ENCODE results near the gene SUMO2. TPM values are rescaled to one million over a fixed set of nuclear protein-coding genes. Genes with fewer than 3 reads are reported as not detected.

Gene SUMO2
- total and polyA plus RNA-seq, 2 of the 13 experiments (the other 11 are each of a cell fraction or from before 2014, with no cell fraction given) = 337 to 553 TPM

DNA sequence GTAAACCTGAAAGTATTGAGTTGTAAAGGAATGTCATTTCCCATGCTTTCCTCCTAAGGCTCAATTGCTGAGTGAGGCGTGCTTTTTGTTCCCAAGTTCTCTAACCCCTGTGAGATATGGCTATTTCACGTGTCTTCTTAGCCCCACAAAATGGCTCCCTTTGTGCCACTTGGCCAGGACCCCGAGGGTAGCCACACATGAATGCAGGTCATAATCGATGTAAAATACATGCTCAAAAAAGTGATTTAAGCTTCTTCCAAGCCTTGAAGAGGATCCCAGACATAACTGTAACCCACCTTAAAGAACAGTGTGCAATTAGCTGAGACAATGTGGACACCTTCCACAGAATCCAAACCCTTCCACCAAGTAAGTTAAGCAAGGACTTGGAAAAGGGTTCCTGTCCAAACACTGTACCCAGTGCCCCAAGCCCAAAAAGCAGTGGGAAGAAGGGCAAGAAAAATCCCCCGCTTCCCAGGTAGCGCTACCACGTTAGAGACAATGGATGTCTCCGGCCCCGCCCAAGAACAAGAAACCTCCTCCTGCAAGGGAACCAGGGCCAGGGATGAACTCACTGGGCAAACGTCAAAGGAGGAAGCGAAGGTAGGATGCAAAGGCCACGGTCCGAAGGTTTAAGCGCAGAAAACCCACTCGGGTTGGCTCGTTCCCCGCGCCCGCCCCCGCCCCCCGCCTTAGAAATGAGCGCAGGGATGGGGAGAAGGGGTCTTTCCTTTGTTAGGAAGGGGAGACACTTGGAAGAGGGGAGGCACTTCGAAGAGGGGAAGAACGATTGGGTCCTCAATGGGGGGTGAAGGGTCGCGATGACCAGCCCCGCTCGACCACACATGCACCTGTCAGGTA, 29.6 kb downstream of the SUMO2 start (continued):
- TF ChIP-seq SNRNP70 (IDR thresholded peaks at IDR 0.05; ENCODE audit: low read depth, low read length) (no peak), MTA3 (CRISPR knock-in tag; IDR thresholded peaks at IDR 0.05) (no peak), FOXK2 (IDR thresholded peaks at IDR 0.05) (no peak), ZEB1 (IDR thresholded peaks at IDR 0.05; ENCODE audit: insufficient replicate concordance, low read depth) (peak; percentile 60), ZNF7 (CRISPR knock-in tag; IDR thresholded peaks at IDR 0.05) (no peak), ZKSCAN5 (CRISPR knock-in tag; IDR thresholded peaks at IDR 0.05) (no peak), ATAD3A (CRISPR knock-in tag; IDR thresholded peaks at IDR 0.05) (no peak), UBTF (CRISPR knock-in tag; IDR thresholded peaks at IDR 0.05) (peak; percentile 5; the same call in 1 of the 2 replicates), KDM5A (IDR thresholded peaks at IDR 0.05; ENCODE audit: borderline replicate concordance, low read length) (0 out of 2 replicates have a peak, but pooled peaks have one; percentile 32), NR2F1 (CRISPR knock-in tag; IDR thresholded peaks at IDR 0.05) (no peak), ONECUT2 (CRISPR knock-in tag; IDR thresholded peaks at IDR 0.05) (no peak), HOXA3 (CRISPR knock-in tag; IDR thresholded peaks at IDR 0.05) (peak; percentile 24; the same call in 1 of the 2 replicates), EZH2 (conservative IDR thresholded peaks at IDR 0.05; ENCODE audit: low read depth, low read length) (no peak), ZNF879 (CRISPR knock-in tag; IDR thresholded peaks at IDR 0.05) (peak; percentile 32; the same call in 1 of the 2 replicates), ZFP82 (CRISPR knock-in tag; IDR thresholded peaks at IDR 0.05; ENCODE audit: borderline replicate concordance) (no peak), SMARCE1 (IDR thresholded peaks at IDR 0.05; ENCODE audit: borderline replicate concordance) (no peak), ZNF350 (CRISPR knock-in tag; IDR thresholded peaks at IDR 0.05; ENCODE audit: borderline replicate concordance, low read depth) (0 out of 2 replicates have a peak, but pooled peaks have one; percentile 36), ZNF329 (CRISPR knock-in tag; IDR thresholded peaks at IDR 0.05; ENCODE audit: low read depth) (0 out of 2 replicates have a peak, but pooled peaks have one; percentile 16), KMT2B (CRISPR knock-in tag; IDR thresholded peaks at IDR 0.05) (no peak), EHMT2 (IDR thresholded peaks at IDR 0.05; ENCODE audit: borderline replicate concordance, low read depth, low read length) (no peak), NFE2L1 (CRISPR knock-in tag; IDR thresholded peaks at IDR 0.05; ENCODE audit: borderline replicate concordance) (no peak), ZNF205 (CRISPR knock-in tag; IDR thresholded peaks at IDR 0.05) (no peak), POLR2A (IDR thresholded peaks at IDR 0.05; ENCODE audit: insufficient read depth in 1 of 2, low read depth in 2 of 2, low read length in 2 of 2) (peak; percentile 16 to 21; a peak in 1 of 4 replicates), HMG20A (CRISPR knock-in tag; IDR thresholded peaks at IDR 0.05; ENCODE audit: borderline replicate concordance) (no peak), ZSCAN29 (CRISPR knock-in tag; conservative IDR thresholded peaks at IDR 0.05) (no peak)
- TF ChIP-seq, protein P1, sequence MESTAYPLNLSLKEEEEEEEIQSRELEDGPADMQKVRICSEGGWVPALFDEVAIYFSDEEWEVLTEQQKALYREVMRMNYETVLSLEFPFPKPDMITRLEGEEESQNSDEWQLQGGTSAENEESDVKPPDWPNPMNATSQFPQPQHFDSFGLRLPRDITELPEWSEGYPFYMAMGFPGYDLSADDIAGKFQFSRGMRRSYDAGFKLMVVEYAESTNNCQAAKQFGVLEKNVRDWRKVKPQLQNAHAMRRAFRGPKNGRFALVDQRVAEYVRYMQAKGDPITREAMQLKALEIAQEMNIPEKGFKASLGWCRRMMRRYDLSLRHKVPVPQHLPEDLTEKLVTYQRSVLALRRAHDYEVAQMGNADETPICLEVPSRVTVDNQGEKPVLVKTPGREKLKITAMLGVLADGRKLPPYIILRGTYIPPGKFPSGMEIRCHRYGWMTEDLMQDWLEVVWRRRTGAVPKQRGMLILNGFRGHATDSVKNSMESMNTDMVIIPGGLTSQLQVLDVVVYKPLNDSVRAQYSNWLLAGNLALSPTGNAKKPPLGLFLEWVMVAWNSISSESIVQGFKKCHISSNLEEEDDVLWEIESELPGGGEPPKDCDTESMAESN (CRISPR knock-in tag; conservative IDR thresholded peaks at IDR 0.05) = 0 out of 2 replicates have a peak, but pooled peaks have one; percentile 45

All from HepG2 (cell line).